Measurements from ENCODE around the gene KDM6A.

KDM6A gene

DNA sequence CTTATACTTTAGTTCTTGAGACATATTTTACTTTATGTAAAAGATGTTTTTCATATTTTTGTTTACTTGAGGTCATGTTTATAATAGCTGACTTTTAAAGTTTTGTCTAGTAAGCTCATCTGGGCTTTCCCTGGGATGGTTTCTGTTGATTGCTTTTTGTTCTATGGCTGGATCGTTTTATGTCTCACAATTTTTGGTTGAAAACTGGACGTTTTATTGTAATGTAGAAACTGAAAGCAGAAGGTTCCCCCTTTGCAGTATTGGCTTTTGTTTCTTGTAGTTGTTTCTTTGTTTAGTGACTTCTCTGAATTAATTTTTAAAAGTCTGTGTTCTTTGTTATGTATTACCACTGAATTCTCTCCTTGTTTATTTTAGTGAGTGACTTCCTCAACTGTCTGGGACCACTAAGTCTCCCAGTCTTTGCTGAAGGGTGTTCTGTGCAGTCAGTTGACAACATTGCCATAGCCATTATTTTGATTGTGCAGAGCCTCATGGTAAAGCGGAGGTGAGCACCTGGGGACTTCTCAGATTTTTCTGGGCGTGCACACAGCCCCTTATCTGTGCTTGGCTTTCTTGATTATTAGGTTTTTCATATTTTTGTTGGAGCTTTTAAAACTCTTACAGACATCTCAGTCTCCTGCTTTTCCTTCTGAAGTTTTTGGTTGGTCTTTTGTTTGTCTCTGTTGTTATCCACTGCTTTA lies 31.0 kb downstream of the KDM6A start:
- TF ChIP-seq, protein P1, sequence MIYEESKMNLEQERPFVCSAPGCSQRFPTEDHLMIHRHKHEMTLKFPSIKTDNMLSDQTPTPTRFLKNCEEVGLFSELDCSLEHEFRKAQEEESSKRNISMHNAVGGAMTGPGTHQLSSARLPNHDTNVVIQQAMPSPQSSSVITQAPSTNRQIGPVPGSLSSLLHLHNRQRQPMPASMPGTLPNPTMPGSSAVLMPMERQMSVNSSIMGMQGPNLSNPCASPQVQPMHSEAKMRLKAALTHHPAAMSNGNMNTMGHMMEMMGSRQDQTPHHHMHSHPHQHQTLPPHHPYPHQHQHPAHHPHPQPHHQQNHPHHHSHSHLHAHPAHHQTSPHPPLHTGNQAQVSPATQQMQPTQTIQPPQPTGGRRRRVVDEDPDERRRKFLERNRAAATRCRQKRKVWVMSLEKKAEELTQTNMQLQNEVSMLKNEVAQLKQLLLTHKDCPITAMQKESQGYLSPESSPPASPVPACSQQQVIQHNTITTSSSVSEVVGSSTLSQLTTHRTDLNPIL (CRISPR knock-in tag; IDR thresholded peaks at IDR 0.05; ENCODE audit: low read depth): no peak
- no peak for TF ChIP-seq ZNF565 (CRISPR knock-in tag; conservative IDR thresholded peaks at IDR 0.05; ENCODE audit: low read depth)
- TF ChIP-seq ZFP30 (CRISPR knock-in tag; IDR thresholded peaks at IDR 0.05): no peak
- no peak for TF ChIP-seq BACH2 (CRISPR knock-in tag; IDR thresholded peaks at IDR 0.05; ENCODE audit: borderline replicate concordance)
- no peak for TF ChIP-seq RARB (CRISPR knock-in tag; IDR thresholded peaks at IDR 0.05)
- TF ChIP-seq, protein P2, sequence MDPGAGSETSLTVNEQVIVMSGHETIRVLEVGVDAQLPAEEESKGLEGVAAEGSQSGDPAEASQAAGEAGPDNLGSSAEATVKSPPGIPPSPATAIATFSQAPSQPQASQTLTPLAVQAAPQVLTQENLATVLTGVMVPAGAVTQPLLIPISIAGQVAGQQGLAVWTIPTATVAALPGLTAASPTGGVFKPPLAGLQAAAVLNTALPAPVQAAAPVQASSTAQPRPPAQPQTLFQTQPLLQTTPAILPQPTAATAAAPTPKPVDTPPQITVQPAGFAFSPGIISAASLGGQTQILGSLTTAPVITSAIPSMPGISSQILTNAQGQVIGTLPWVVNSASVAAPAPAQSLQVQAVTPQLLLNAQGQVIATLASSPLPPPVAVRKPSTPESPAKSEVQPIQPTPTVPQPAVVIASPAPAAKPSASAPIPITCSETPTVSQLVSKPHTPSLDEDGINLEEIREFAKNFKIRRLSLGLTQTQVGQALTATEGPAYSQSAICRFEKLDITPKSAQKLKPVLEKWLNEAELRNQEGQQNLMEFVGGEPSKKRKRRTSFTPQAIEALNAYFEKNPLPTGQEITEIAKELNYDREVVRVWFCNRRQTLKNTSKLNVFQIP (CRISPR knock-in tag; IDR thresholded peaks at IDR 0.05; ENCODE audit: borderline replicate concordance, low read depth): no peak
- no peak for TF ChIP-seq TOX (CRISPR knock-in tag; IDR thresholded peaks at IDR 0.05; ENCODE audit: borderline replicate concordance)
- TF ChIP-seq TCF4 (CRISPR knock-in tag; IDR thresholded peaks at IDR 0.05; ENCODE audit: borderline replicate concordance): no peak
- no peak for TF ChIP-seq ESRRG (CRISPR knock-in tag; IDR thresholded peaks at IDR 0.05)
- no peak for TF ChIP-seq ISL1 (CRISPR knock-in tag; IDR thresholded peaks at IDR 0.05)
- no peak for TF ChIP-seq ZC3H10 (CRISPR knock-in tag; IDR thresholded peaks at IDR 0.05)
- TF ChIP-seq, protein P3, sequence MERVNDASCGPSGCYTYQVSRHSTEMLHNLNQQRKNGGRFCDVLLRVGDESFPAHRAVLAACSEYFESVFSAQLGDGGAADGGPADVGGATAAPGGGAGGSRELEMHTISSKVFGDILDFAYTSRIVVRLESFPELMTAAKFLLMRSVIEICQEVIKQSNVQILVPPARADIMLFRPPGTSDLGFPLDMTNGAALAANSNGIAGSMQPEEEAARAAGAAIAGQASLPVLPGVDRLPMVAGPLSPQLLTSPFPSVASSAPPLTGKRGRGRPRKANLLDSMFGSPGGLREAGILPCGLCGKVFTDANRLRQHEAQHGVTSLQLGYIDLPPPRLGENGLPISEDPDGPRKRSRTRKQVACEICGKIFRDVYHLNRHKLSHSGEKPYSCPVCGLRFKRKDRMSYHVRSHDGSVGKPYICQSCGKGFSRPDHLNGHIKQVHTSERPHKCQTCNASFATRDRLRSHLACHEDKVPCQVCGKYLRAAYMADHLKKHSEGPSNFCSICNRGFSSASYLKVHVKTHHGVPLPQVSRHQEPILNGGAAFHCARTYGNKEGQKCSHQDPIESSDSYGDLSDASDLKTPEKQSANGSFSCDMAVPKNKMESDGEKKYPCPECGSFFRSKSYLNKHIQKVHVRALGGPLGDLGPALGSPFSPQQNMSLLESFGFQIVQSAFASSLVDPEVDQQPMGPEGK (CRISPR knock-in tag; IDR thresholded peaks at IDR 0.05; ENCODE audit: borderline replicate concordance): no peak
- no peak for TF ChIP-seq ZNF70 (CRISPR knock-in tag; IDR thresholded peaks at IDR 0.05)
- no peak for TF ChIP-seq PPARA (CRISPR knock-in tag; IDR thresholded peaks at IDR 0.05; ENCODE audit: borderline replicate concordance)
- TF ChIP-seq, protein P4, sequence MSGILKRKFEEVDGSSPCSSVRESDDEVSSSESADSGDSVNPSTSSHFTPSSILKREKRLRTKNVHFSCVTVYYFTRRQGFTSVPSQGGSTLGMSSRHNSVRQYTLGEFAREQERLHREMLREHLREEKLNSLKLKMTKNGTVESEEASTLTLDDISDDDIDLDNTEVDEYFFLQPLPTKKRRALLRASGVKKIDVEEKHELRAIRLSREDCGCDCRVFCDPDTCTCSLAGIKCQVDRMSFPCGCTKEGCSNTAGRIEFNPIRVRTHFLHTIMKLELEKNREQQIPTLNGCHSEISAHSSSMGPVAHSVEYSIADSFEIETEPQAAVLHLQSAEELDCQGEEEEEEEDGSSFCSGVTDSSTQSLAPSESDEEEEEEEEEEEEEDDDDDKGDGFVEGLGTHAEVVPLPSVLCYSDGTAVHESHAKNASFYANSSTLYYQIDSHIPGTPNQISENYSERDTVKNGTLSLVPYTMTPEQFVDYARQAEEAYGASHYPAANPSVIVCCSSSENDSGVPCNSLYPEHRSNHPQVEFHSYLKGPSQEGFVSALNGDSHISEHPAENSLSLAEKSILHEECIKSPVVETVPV (CRISPR knock-in tag; IDR thresholded peaks at IDR 0.05): no peak
- TF ChIP-seq CSDC2 (CRISPR knock-in tag; IDR thresholded peaks at IDR 0.05): no peak
- TF ChIP-seq GLIS3 (CRISPR knock-in tag; IDR thresholded peaks at IDR 0.05): no peak
- ATAC-seq: no peak

DNA sequence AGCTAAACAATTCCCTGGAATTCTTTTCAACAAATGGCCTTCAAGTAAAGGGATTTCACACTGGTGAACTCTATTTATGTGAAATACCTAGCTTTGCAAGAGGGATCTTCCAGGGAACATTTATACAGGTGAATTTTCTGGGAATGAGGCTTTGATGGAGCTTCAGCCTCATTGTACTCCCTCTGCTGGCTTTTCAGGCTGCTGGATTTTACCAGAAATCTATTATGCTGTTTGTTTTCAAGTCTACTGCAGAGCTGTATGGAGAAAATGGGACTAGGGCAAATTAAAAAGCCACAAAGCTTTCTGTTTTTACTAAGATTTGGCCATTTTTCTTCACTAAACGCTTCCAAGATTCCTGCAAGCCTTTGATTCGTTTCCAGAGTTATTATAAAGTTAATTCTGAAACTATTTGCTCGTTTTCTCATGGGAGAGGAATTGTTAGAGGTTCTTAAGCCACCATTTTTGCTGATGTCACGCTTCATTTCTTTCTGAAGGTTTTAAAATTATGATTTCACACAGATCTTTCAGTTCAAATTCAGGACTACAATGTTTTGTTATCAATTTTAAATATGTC lies 31.6 kb downstream of the KDM6A start:
- no peak for ATAC-seq
- no peak for TF ChIP-seq TCF4 (CRISPR knock-in tag; IDR thresholded peaks at IDR 0.05; ENCODE audit: borderline replicate concordance)
- TF ChIP-seq RARB (CRISPR knock-in tag; IDR thresholded peaks at IDR 0.05): no peak
- TF ChIP-seq, protein P3 (CRISPR knock-in tag; IDR thresholded peaks at IDR 0.05; ENCODE audit: borderline replicate concordance): no peak
- TF ChIP-seq ZFP30 (CRISPR knock-in tag; IDR thresholded peaks at IDR 0.05): no peak
- TF ChIP-seq SNAI2 (CRISPR knock-in tag; IDR thresholded peaks at IDR 0.05): no peak
- no peak for TF ChIP-seq ZFP3 (CRISPR knock-in tag; IDR thresholded peaks at IDR 0.05)
- no peak for TF ChIP-seq TOX (CRISPR knock-in tag; IDR thresholded peaks at IDR 0.05; ENCODE audit: borderline replicate concordance)
- TF ChIP-seq, protein P5, sequence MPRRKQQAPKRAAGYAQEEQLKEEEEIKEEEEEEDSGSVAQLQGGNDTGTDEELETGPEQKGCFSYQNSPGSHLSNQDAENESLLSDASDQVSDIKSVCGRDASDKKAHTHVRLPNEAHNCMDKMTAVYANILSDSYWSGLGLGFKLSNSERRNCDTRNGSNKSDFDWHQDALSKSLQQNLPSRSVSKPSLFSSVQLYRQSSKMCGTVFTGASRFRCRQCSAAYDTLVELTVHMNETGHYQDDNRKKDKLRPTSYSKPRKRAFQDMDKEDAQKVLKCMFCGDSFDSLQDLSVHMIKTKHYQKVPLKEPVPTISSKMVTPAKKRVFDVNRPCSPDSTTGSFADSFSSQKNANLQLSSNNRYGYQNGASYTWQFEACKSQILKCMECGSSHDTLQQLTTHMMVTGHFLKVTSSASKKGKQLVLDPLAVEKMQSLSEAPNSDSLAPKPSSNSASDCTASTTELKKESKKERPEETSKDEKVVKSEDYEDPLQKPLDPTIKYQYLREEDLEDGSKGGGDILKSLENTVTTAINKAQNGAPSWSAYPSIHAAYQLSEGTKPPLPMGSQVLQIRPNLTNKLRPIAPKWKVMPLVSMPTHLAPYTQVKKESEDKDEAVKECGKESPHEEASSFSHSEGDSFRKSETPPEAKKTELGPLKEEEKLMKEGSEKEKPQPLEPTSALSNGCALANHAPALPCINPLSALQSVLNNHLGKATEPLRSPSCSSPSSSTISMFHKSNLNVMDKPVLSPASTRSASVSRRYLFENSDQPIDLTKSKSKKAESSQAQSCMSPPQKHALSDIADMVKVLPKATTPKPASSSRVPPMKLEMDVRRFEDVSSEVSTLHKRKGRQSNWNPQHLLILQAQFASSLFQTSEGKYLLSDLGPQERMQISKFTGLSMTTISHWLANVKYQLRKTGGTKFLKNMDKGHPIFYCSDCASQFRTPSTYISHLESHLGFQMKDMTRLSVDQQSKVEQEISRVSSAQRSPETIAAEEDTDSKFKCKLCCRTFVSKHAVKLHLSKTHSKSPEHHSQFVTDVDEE (CRISPR knock-in tag; IDR thresholded peaks at IDR 0.05): no peak
- no peak for TF ChIP-seq ZC3H10 (CRISPR knock-in tag; IDR thresholded peaks at IDR 0.05)
- TF ChIP-seq CSDC2 (CRISPR knock-in tag; IDR thresholded peaks at IDR 0.05): no peak

All from SK-N-SH treated with all-trans-retinoic acid at 6 μM for 48 hours (cell line).